Effector memory CD8-positive, alpha-beta T cell (primary cell): ENCODE measurements around the gene PLA2G3.
"Not testable (repeated sequence)": the region's sequence is repeated elsewhere in the genome, so short reads cannot be mapped to it uniquely, and the experiment has no call there.

Source experiments
- ATAC-seq: fragments of 150-1000 bp; cut with Tn5 transposase; replicated peaks from 2 replicates; pipeline ENCODE4 v1.10.0; 2021; ENCODE audit warnings: mild to moderate bottlenecking, moderate library complexity
- DNase-seq, 3 experiments: peaks; one replicate each; pipeline ENCODE4 v3.0.0; 2021
- H3K27ac Mint-ChIP-seq, 2 donors: one replicate each; pipeline ENCODE4 v1.8.0; 2022; ENCODE audit warnings: mild to moderate bottlenecking in 2 of 2, mixed read lengths in 2 of 2, moderate library complexity in 2 of 2
- H3K27me3 Mint-ChIP-seq, 2 donors: one replicate each; pipeline ENCODE4 v1.8.0; 2022; ENCODE audit warnings: mixed read lengths in 2 of 2
- H3K36me3 Mint-ChIP-seq: one replicate; pipeline ENCODE4 v1.8.0; 2022; ENCODE audit warnings: mild to moderate bottlenecking, moderate library complexity, mixed read lengths; ENCODE audit not compliant: insufficient read depth
- H3K4me1 Mint-ChIP-seq, 2 donors: one replicate each; pipeline ENCODE4 v1.8.0; 2022; ENCODE audit warnings: low read depth in 2 of 2, mixed read lengths in 2 of 2
- H3K4me3 Mint-ChIP-seq, 2 donors: one replicate each; pipeline ENCODE4 v1.8.0; 2022; ENCODE audit warnings: mild to moderate bottlenecking in 2 of 2, mixed read lengths in 2 of 2, moderate library complexity in 2 of 2
- H3K9me3 Mint-ChIP-seq, 2 donors: one replicate each; pipeline ENCODE4 v1.8.0; 2022; ENCODE audit warnings: mixed read lengths in 2 of 2
- total RNA-seq, 9 experiments: gene quantifications; one replicate each; lab custom pipeline; 2026; lab: John Stamatoyannopoulos, UW

The PLA2G3 gene
- 0 to 0.06 (median 0) reads per million in 9 experiments for total RNA-seq

- Mint-ChIP-seq H3K9me3 (no peaks in the 10 kb centered on the region), H3K27ac (peak within 1 kb of the TSS; percentile 8 to 54), H3K27me3 (peaks cover 10 to 30% of the 10 kb centered on the region in 2 donors), H3K4me3 (no peak within 1 kb of the TSS), H3K36me3 (no peaks in the 10 kb centered on the region), H3K4me1 (no peaks in the 10 kb centered on the region)
- DNase-seq (no peak), ATAC-seq (no peak)
Measured at GRCh38 chr22:31139866-31140716, at the start of gene PLA2G3. TSS of gene PLA2G3 (minus strand) at chr22:31140508. CDS start at chr22:31140354, 154 bp downstream.

- Mint-ChIP-seq H3K4me1 (peaks cover 1 to 4% of the 10 kb centered on the region in 2 donors), H3K9me3 (no peaks in the 10 kb centered on the region), H3K27ac (no peak overlapping the region), H3K4me3 (no peak overlapping the region), H3K36me3 (peaks cover 21% of the 10 kb centered on the region), H3K27me3 (no peaks in the 10 kb centered on the region)
- DNase-seq (no peak), ATAC-seq (no peak)
Measured at GRCh38 chr22:31187627-31188026, 47.3 kb upstream of the PLA2G3 start.

GRCh38 chr22:31185056-31185455 is 44.7 kb upstream of the PLA2G3 start:
- H3K4me1 Mint-ChIP-seq, result peaks cover 1 to 4% of the 10 kb centered on the region in 2 donors
- H3K36me3 Mint-ChIP-seq, result peaks cover 10% of the 10 kb centered on the region
- no peak overlapping the region for H3K27ac Mint-ChIP-seq
- H3K4me3 Mint-ChIP-seq, result no peak overlapping the region
- H3K27me3 Mint-ChIP-seq, result no peaks in the 10 kb centered on the region
- ATAC-seq (no peak), DNase-seq (no peak)
- H3K9me3 Mint-ChIP-seq, result no peaks in the 10 kb centered on the region

- H3K27me3 Mint-ChIP-seq, result no peaks in the 10 kb centered on the region
- peaks cover 8% of the 10 kb centered on the region for H3K36me3 Mint-ChIP-seq
- ATAC-seq, result no peak
- no peak for DNase-seq
- no peaks in the 10 kb centered on the region for H3K9me3 Mint-ChIP-seq
- no peak overlapping the region for H3K27ac Mint-ChIP-seq
- H3K4me3 Mint-ChIP-seq, result no peak overlapping the region
- H3K4me1 Mint-ChIP-seq, result peaks cover 1 to 4% of the 10 kb centered on the region in 2 donors
Measured at GRCh38 chr22:31184015-31184414, 43.7 kb upstream of the PLA2G3 start.

GRCh38 chr22:31179345-31179744 is 39.0 kb upstream of the PLA2G3 start:
- peak overlapping the region in 1 of 2 donors; percentile 44 for H3K27ac Mint-ChIP-seq
- ATAC-seq, result no peak

GRCh38 chr22:31178859-31179258 is 38.6 kb upstream of the PLA2G3 start:
- ATAC-seq (no peak), DNase-seq (no peak)
- Mint-ChIP-seq H3K36me3 (peaks cover 5% of the 10 kb centered on the region), H3K4me3 (no peak overlapping the region), H3K27me3 (no peaks in the 10 kb centered on the region), H3K9me3 (no peaks in the 10 kb centered on the region), H3K27ac (no peak overlapping the region), H3K4me1 (peaks cover 4% of the 10 kb centered on the region in 2 donors)

More at GRCh38 chr22:31179345-31179744, 39.0 kb upstream of the PLA2G3 start:
- Mint-ChIP-seq H3K4me1 (peaks cover 4% of the 10 kb centered on the region in 2 donors), H3K27me3 (no peaks in the 10 kb centered on the region), H3K4me3 (no peak overlapping the region), H3K36me3 (peaks cover 8% of the 10 kb centered on the region), H3K9me3 (no peaks in the 10 kb centered on the region)
- no peak for DNase-seq

- ATAC-seq (no peak), DNase-seq (no peak)
- Mint-ChIP-seq H3K4me1 (peaks cover 4 to 10% of the 10 kb centered on the region in 2 donors), H3K27ac (no peak overlapping the region), H3K9me3 (no peaks in the 10 kb centered on the region), H3K27me3 (no peaks in the 10 kb centered on the region), H3K4me3 (no peak overlapping the region), H3K36me3 (peaks cover 5% of the 10 kb centered on the region)
Measured at GRCh38 chr22:31177420-31178162, 37.3 kb upstream of the PLA2G3 start.

GRCh38 chr22:31176923-31177322 is 36.6 kb upstream of the PLA2G3 start:
- no peak for ATAC-seq
- H3K36me3 Mint-ChIP-seq, result peaks cover 5% of the 10 kb centered on the region
- H3K9me3 Mint-ChIP-seq, result no peaks in the 10 kb centered on the region
- H3K27ac Mint-ChIP-seq, result no peak overlapping the region
- no peak overlapping the region for H3K4me3 Mint-ChIP-seq
- peaks cover 4 to 10% of the 10 kb centered on the region in 2 donors for H3K4me1 Mint-ChIP-seq
- no peaks in the 10 kb centered on the region for H3K27me3 Mint-ChIP-seq
- no peak for DNase-seq

- ATAC-seq (no peak), DNase-seq (no peak)
- no peaks in the 10 kb centered on the region for H3K27me3 Mint-ChIP-seq
- no peak overlapping the region for H3K4me3 Mint-ChIP-seq
- no peaks in the 10 kb centered on the region for H3K9me3 Mint-ChIP-seq
- peaks cover 10% of the 10 kb centered on the region for H3K36me3 Mint-ChIP-seq
- H3K27ac Mint-ChIP-seq, result no peak overlapping the region
- peaks cover 9 to 18% of the 10 kb centered on the region in 2 donors for H3K4me1 Mint-ChIP-seq
Measured at GRCh38 chr22:31173386-31174145, 33.3 kb upstream of the PLA2G3 start.

GRCh38 chr22:31171734-31172133 is 31.4 kb upstream of the PLA2G3 start:
- not testable (repeated sequence) for H3K9me3 Mint-ChIP-seq, ATAC-seq, DNase-seq, H3K4me3 Mint-ChIP-seq, H3K27me3 Mint-ChIP-seq
- H3K4me1 Mint-ChIP-seq, result peaks cover 17 to 25% of the 10 kb centered on the region in 2 donors
- peak overlapping the region in 1 of 2 donors; percentile 38 for H3K27ac Mint-ChIP-seq
- peaks cover 19% of the 10 kb centered on the region for H3K36me3 Mint-ChIP-seq

- Mint-ChIP-seq H3K4me1 (peaks cover 20 to 32% of the 10 kb centered on the region in 2 donors), H3K4me3 (no peak overlapping the region), H3K27me3 (no peaks in the 10 kb centered on the region), H3K27ac (no peak overlapping the region), H3K9me3 (no peaks in the 10 kb centered on the region), H3K36me3 (peaks cover 21% of the 10 kb centered on the region)
- no peak for DNase-seq
- ATAC-seq, result no peak
Measured at GRCh38 chr22:31170971-31171370, 30.7 kb upstream of the PLA2G3 start.

GRCh38 chr22:31162015-31162765 is 21.9 kb upstream of the PLA2G3 start:
- peaks cover 31 to 42% of the 10 kb centered on the region in 2 donors for H3K4me1 Mint-ChIP-seq
- no peaks in the 10 kb centered on the region for H3K27me3 Mint-ChIP-seq
- DNase-seq (no peak), ATAC-seq (no peak)
- peak overlapping the region; percentile 92 to 97 for H3K4me3 Mint-ChIP-seq
- peaks cover 32% of the 10 kb centered on the region for H3K36me3 Mint-ChIP-seq
- H3K9me3 Mint-ChIP-seq, result no peaks in the 10 kb centered on the region
- peak overlapping the region; percentile 97 for H3K27ac Mint-ChIP-seq
